ENCODE measurements around the gene SND1. TPM values are rescaled to one million over a fixed set of nuclear protein-coding genes. Genes with fewer than 3 reads are reported as not detected.
"Not testable (repeated sequence)": the region's sequence is repeated elsewhere in the genome, so short reads cannot be mapped to it uniquely, and the experiment has no call there.

SND1 gene
- total RNA-seq, 1 donor, result 80.2 TPM

DNA sequence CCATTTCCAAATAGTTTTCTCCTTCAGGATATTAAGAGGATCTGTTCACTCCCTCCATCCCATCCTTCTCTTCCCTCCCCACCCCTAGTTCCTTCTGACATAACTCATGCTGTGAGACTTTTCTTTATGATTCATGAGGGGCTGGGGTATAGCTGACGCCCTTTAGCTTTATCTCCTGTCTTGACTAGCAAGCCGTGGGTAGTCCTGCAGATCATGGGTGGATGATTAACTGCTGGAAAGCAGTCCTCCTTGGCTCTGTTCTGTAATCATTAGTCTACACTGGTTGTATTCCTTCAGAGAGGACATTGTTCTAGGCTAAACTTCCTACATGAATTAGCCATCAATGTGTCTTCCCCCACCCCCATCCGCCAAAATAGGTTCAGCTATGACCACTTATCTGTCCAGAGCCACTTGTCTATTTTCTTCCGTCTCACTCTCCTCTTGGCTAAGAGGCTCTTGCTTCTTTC lies 243.9 kb downstream of the SND1 start:
- no peaks in the 10 kb centered on the region for H3K9me3 ChIP-seq (ENCODE audit: low read depth, low read length)
- no peak overlapping the region for H3K4me3 ChIP-seq (ENCODE audit: low read length)
- peaks cover 11% of the 10 kb centered on the region for H3K4me1 ChIP-seq (ENCODE audit: insufficient read depth, low read length)
- H3K27me3 ChIP-seq (ENCODE audit: insufficient read depth, low read length), result no peaks in the 10 kb centered on the region

DNA sequence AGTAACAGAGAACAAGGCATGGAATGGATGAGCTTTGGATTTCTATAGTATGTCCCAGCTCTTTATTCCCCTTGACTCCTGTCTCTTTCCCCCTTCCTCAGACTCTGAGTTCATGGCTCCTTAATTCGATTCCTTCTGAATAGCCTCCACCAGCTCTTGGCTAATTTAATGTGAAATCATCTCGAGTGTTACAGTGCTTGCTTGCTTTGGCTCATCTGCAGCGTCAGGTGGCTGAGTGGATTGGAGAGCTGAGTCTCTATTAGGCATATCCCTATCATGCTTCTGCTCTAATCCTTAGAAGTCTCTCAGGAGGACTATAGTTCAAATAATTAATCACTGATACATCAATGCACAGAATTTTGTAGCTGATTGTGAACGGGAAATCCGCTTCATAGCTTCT lies 244.7 kb downstream of the SND1 start:
- H3K27me3 ChIP-seq (ENCODE audit: insufficient read depth, low read length), result no peaks in the 10 kb centered on the region
- no peak overlapping the region for H3K4me3 ChIP-seq (ENCODE audit: low read length)
- H3K4me1 ChIP-seq (ENCODE audit: insufficient read depth, low read length), result peaks cover 14% of the 10 kb centered on the region
- no peaks in the 10 kb centered on the region for H3K9me3 ChIP-seq (ENCODE audit: low read depth, low read length)

DNA sequence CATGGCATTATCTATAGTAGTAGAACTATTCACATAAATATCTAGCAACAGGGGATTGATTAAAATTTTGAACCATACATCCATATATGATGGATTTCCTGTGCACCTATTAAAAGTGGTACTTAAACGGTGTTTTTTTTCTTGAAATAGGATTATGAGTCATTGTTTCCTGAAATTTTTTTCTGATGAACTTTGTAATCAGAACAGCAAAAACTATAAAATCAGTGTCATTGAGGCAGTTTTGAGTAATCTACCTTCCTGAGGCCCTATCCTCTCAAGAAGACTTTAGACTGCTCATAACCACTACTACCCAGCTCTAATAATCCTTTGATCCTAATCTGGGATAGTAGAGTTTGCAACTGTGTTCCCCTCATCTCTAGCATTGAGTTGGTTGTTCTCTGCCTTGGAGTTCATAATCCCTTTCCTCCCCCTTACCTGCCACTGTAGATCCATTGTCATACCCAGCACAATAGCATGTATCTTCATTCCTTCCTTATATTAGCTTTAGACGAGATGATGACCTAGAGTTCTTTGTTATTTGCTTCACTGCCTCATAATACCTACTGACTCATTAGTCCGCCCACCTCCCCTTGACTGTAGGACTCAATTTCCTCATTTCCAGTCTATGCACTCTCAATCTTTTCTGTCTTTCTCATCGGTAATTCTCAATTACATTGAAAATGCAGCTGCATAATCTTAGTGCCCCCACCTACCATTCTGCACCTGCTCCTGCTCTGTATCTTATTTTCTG lies 245.9 kb downstream of the SND1 start:
- Histone ChIP-seq H3K4me3 (ENCODE audit: low read length) (no peak overlapping the region), H3K4me1 (ENCODE audit: insufficient read depth, low read length) (peaks cover 18% of the 10 kb centered on the region), H3K9me3 (ENCODE audit: low read depth, low read length) (no peaks in the 10 kb centered on the region), H3K27me3 (ENCODE audit: insufficient read depth, low read length) (no peaks in the 10 kb centered on the region)

DNA sequence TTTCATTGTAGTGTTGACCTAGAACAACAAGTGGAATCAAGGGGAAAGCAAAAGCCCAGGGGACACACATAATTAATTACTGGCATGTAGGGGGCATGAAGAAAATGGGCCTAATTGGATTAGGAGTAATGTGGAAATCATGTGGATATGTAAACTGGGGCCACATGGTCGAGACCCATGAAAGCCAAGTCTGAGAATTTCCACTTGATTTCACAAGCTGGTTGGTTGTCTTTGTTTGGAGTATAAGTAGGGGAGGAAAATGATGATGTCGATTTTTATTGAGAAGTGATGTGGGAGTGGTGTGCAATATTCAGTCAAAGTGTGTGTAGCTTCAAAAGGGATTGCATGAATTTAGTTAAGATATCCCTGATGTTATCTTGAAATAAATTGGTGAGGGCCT lies 247.4 kb downstream of the SND1 start:
- Histone ChIP-seq H3K27me3 (ENCODE audit: insufficient read depth, low read length) (no peaks in the 10 kb centered on the region), H3K4me1 (ENCODE audit: insufficient read depth, low read length) (peaks cover 18% of the 10 kb centered on the region), H3K9me3 (ENCODE audit: low read depth, low read length) (no peaks in the 10 kb centered on the region), H3K4me3 (ENCODE audit: low read length) (no peak overlapping the region)

DNA sequence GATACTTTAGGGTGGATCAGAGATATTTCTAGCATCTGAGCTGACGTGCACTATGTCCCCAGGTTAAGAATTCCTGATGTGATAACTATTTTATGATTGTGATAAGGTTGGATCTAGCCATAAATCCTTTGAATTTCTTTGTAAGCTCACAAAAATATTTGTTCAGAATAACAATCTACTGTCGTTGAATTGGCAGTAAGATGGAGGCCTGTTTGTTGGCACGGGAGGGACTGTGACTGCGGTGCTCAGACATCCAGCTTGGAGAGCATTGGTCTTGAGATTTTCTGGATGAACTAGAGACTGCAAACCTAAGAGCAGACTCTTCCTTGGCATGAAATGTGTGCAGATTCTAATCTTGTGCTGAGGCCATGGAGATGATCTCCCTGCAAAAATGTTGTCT lies 248.1 kb downstream of the SND1 start:
- Histone ChIP-seq H3K27me3 (ENCODE audit: insufficient read depth, low read length) (no peaks in the 10 kb centered on the region), H3K9me3 (ENCODE audit: low read depth, low read length) (no peaks in the 10 kb centered on the region), H3K4me1 (ENCODE audit: insufficient read depth, low read length) (peaks cover 18% of the 10 kb centered on the region), H3K4me3 (ENCODE audit: low read length) (no peak overlapping the region)

DNA sequence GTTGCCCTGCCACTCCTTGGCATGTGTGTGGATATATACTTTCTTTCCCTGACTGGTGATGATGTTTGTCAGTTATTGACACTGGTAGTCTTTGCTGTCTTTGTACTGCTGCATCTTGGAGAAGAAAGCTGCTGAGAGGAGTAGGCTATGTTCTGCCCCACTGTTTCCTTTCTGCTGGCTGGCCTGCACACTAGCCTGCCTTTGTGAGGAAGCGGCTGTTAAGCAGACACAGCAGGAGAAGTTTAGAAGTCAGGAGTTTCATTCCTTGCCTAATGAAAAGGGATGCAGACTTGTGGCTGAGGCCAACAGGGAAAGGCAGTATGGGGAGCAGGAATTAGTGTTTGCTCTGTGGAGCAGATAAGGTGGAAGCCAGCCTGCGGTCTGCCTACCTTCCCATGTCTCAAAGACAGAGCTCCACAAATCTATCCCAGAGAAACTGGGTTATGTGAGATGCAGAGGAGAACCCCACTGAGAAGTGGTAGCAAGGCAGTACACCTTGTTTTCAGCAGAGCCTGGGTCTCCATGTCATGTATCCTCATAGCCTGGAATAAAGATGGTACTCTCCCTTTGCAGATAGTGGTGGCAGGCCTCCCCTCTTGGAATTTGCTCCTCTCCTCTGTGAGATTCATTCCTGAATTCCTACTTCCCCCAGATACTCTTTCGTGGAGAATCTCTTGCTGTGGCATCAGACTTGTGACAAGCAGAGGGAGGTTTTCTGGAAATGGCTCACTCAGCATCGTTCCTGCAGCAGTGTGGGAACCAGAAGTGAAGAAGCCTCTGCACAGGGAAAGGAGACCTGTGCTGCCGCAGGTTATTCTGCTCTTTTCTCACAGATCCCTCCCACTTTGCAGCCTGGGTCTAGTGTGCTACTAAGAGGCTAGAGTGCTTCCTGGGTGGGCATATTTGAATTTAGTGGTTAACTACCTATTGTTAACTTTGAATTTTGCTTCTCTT lies 249.0 kb downstream of the SND1 start:
- Histone ChIP-seq H3K4me3 (ENCODE audit: low read length) (no peak overlapping the region), H3K27me3 (ENCODE audit: insufficient read depth, low read length) (no peaks in the 10 kb centered on the region), H3K4me1 (ENCODE audit: insufficient read depth, low read length) (peaks cover 18% of the 10 kb centered on the region), H3K9me3 (ENCODE audit: low read depth, low read length) (no peaks in the 10 kb centered on the region)

DNA sequence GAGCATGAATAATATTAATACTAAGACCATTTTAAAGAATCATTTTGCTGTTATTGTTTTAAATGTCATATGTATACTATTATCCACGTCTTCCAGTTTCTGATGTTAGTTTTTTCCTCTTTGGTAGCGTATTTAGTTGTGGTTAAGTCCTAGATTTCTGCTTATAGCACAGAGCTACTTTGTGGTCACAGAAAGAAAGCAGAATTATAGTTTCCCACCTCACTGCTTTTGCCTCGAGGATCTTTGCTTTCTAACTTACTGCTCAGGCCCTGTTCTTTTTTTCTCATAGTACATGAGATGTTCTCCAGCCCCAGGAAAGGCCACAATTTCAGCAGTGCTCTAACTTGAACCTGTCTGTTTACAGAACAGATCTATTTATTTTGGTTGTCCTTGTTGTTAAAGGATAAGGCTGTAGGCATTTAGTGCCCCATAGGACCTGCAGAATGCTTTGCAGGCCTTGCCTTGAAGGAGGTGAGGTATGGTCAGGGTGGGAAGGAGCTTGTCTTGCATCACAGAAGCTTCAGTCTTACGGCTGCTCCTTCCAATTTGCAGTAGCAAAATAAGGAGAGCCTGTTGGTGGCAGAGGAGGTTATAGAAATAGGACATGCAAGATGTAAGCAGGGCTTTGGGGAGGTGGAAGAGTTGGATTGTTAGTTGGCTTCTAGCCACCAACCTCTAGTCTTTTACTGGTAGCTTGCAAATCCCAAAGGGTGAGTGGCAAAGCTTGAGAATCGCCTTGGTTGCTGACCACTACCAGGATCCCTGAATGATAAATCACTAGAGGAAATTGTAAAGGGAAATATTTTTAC lies 250.1 kb downstream of the SND1 start:
- Histone ChIP-seq H3K4me1 (ENCODE audit: insufficient read depth, low read length) (peaks cover 18% of the 10 kb centered on the region), H3K27me3 (ENCODE audit: insufficient read depth, low read length) (no peaks in the 10 kb centered on the region), H3K9me3 (ENCODE audit: low read depth, low read length) (no peaks in the 10 kb centered on the region), H3K4me3 (ENCODE audit: low read length) (no peak overlapping the region)

DNA sequence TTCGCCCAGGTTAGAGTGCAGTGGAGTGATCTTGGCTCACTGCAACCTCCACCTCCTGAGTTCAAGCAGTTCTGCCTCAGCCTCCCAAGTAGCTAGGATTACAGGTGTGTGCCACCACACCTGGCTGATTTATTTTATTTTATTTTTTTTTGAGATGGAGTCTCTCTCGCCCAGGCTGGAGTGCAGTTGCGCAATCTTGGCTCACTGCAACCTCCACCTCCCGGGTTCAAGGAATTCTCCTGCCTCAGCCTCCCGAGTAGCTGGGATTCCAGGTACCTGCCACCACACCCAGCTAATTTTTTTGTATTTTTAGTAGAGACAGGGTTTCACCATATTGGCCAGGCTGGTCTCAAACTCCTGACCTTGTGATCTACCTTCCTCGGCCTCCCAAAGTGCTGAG lies 250.8 kb downstream of the SND1 start:
- H3K9me3 ChIP-seq (ENCODE audit: low read depth, low read length); H3K4me3 ChIP-seq (ENCODE audit: low read length); H3K27me3 ChIP-seq (ENCODE audit: insufficient read depth, low read length): not testable (repeated sequence)
- peaks cover 18% of the 10 kb centered on the region for H3K4me1 ChIP-seq (ENCODE audit: insufficient read depth, low read length)

DNA sequence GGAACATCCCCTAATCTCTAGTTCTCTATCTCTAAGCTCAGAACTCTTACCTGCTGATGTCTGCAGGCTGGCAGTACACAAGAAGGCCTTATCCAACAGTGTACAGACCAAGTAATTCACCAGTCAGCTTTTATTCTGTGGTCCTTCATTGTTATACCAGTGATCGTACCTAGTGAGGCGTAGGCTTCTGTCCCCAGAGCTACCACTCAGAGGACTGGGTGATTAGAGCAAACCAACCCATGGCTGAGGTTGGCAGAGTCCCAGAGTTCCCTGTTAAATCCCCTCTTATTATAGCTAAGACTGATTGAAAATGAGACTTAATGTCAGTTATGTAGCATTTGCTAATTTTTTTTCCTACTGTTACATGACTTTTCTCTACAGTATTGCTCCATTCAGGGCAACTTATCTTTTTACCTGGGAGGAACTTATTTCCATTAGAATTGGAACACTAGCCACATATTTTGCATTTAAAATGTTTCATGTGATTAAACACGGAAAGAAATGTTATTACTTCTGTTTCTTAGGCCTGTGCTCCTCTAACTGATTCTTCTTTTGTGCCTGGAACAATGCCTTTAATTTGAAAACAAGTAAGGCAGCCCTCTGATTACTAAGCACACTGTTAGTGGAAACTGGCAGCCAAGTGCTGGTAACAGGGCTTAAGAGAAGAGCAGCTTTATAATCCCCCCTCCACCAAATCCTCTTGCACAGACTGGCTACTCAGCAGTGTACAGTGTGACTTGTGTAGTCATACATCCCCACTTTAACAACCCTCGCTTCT lies 252.1 kb downstream of the SND1 start:
- Histone ChIP-seq H3K27me3 (ENCODE audit: insufficient read depth, low read length) (no peaks in the 10 kb centered on the region), H3K4me1 (ENCODE audit: insufficient read depth, low read length) (peaks cover 18% of the 10 kb centered on the region), H3K4me3 (ENCODE audit: low read length) (no peak overlapping the region), H3K9me3 (ENCODE audit: low read depth, low read length) (no peaks in the 10 kb centered on the region)

DNA sequence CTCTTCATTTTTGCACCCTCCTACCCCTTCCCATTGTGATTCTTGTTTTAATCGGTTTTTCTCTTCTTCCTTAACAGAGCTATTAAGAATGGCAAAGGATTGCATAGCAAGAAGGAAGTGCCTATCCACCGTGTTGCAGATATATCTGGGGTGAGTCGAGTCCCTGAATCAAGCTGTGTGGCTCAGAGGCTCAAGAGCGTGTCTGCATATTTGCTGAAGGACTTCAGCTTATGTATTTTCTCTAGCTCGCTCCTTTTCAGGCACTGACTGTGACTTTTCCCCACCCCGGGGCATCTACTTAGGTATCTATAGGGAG lies 252.6 kb downstream of the SND1 start:
- peaks cover 18% of the 10 kb centered on the region for H3K4me1 ChIP-seq (ENCODE audit: insufficient read depth, low read length)
- H3K9me3 ChIP-seq (ENCODE audit: low read depth, low read length), result no peaks in the 10 kb centered on the region
- H3K27me3 ChIP-seq (ENCODE audit: insufficient read depth, low read length), result no peaks in the 10 kb centered on the region
- H3K4me3 ChIP-seq (ENCODE audit: low read length), result no peak overlapping the region

DNA sequence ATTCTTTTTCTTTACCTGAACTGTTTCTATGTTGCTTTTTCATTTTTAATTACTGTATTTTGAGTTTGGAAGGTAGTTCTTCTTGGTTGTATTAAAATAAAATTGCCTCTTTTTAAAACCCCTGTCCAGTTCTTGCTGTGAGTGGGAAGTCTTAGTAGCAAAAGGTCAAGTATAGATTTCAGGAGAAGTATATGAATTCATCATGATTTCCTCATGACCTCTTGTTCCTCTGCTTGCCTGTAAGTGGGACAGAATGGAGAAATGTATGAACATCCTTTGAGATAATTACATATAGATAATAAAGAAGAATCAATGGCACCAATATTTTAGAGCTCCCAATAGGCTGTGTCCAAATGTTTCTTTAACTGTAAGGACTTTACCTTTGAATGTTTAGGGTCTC lies 253.0 kb downstream of the SND1 start:
- no peaks in the 10 kb centered on the region for H3K9me3 ChIP-seq (ENCODE audit: low read depth, low read length)
- no peaks in the 10 kb centered on the region for H3K27me3 ChIP-seq (ENCODE audit: insufficient read depth, low read length)
- H3K4me3 ChIP-seq (ENCODE audit: low read length), result no peak overlapping the region
- peaks cover 18% of the 10 kb centered on the region for H3K4me1 ChIP-seq (ENCODE audit: insufficient read depth, low read length)

DNA sequence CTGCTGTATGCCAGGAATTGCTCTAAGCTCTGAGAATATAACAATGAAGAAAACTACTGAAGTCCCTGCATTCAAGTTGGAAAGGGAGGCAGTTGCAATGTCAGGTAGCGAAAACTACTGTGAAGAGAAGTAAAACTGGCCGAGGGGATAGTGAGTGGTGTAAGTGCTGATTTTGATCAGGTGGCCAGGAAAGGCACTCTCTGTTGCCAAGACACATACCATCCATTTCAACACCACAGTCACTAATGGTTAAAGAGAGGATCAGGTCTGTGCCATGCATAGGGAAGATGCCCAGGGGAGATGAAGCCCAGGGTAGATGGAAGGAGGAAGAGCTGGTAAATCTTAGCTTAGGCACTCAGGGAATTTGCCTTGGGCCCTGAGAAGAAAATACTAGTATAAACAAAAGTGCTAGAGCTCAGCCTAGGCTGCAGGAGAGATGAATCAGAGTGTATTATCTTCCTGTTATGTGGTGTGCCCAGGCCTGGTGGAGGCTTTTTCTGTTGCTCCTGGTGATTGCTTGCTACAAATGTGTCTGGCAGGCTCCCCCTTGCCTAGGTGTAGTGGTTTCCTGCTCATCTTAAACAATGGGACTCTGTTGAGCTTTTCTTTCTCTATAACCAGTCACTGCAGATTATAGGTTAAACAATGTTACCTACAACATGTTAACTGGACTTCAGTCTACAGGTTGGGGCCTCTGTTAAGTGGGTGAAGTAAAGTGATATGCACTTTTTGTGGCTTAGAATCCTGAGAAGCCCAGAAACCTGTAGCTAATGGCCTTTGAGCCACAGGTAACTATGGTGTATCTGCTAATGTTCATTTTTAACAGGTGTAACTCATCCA lies 253.7 kb downstream of the SND1 start:
- Histone ChIP-seq H3K4me3 (ENCODE audit: low read length) (no peak overlapping the region), H3K27me3 (ENCODE audit: insufficient read depth, low read length) (no peaks in the 10 kb centered on the region), H3K9me3 (ENCODE audit: low read depth, low read length) (no peaks in the 10 kb centered on the region), H3K4me1 (ENCODE audit: insufficient read depth, low read length) (peaks cover 12% of the 10 kb centered on the region)

DNA sequence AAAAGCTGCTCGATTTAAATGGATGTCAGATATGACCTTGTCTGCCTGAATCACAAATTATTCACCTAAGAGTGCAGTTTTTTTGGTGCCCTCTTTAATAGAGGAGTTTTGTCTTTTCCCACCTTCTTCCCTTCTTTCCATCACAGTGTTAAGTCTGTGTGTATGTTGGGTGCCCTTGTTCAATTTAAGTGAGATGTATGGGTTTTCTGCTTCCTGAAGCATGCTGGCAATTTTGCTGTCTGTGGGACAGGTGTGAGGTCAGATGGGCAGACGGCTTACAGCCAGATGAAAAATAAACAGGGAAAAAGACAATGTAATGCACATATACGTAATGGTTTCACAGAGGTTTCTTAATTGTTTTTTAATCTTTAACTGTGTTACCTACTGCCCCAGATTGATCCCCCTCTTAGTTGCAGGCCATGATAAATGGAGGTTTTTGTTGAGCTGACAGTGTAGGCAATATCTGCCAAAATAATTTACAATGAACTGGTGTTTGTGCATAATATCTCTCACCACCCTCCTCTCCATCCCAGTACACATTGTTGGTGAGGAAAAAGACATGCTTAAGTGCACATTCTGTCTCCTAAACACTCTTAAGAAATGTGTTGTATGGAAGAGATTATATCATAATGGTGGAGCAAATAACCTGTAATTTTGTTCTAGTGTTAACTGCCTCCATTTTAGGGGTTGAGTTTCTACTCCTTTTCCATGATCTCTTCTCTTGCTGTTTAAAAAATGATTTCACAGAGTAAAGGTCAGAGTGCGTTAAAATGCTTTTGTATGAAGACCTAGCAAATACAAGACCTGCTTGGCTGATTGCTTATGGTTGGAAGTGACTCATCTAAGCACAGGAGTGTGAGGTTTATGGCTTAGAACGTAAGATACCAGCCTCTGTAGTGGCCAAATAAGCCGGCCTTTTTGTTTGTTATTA lies 255.4 kb downstream of the SND1 start:
- Histone ChIP-seq H3K27me3 (ENCODE audit: insufficient read depth, low read length) (no peaks in the 10 kb centered on the region), H3K4me3 (ENCODE audit: low read length) (no peak overlapping the region), H3K9me3 (ENCODE audit: low read depth, low read length) (no peaks in the 10 kb centered on the region), H3K4me1 (ENCODE audit: insufficient read depth, low read length) (peaks cover under 1% of the 10 kb centered on the region)
